HepG2 (cell line): Measurements from ENCODE around the gene PTK7. TPM values are rescaled to one million over a fixed set of nuclear protein-coding genes. Genes with fewer than 3 reads are reported as not detected.
"Not testable (repeated sequence)": the region's sequence is repeated elsewhere in the genome, so short reads cannot be mapped to it uniquely, and the experiment has no call there.

Experiments
- ATAC-seq: fragments of 200-7000 bp; cut with Tn5 transposase; 3 replicates; pipeline ENCODE4 v1.9.1; 2020; ENCODE audit warnings: mild to moderate bottlenecking, moderate library complexity
- BruUV-seq: library from RNA; stranded (reverse); fragments of 400-500 nt; replicated peaks from 2 replicates; lab custom pipeline; 2021; lab: Mats Ljungman, UMichigan
- CTCF ChIA-PET: fragments of 300-600 bp; formaldehyde crosslinking; extraction: SDS; loops from one replicate; lab custom pipeline; 2021; ENCODE audit warnings: low total read pairs, inconsistent platforms, low intra/inter-chr PET ratio; lab: Yijun Ruan, JAX
- POLR2A ChIA-PET: fragments of 350-600 bp; sonication (Branson Sonifier 250); formaldehyde crosslinking; loops from one replicate; lab custom pipeline; 2020; ENCODE audit warnings: antibody characterized with exemption, inconsistent platforms; lab: Yijun Ruan, JAX
- DNase-seq: peaks from one replicate; pipeline ENCODE4 v3.0.0-alpha.2; 2015; ENCODE audit warnings: low spot score
- FAIRE-seq: peaks from 3 replicates; lab custom pipeline; 2011; peaks lifted over from hg19 to GRCh38; lab: Jason Lieb, UNC
- H2AFZ ChIP-seq: one replicate; pipeline ENCODE4 v1.6.1; 2011; ENCODE audit warnings: low read length, inconsistent platforms
- H3K27ac ChIP-seq: fragments of 300-600 bp; 3 replicates; pipeline ENCODE4 v1.8.0; 2011; ENCODE audit warnings: mixed run types, mild to moderate bottlenecking, mixed read lengths, low read length, inconsistent platforms; ENCODE audit not compliant: insufficient read depth; ENCODE audit errors: extremely low read length
- H3K27me3 ChIP-seq, 2 experiments: fragments of 200-600 bp in 1 of 2; 2 replicates in 1 of 2; 3 replicates in 1 of 2; pipeline versions ENCODE4 v1.6.0 to v1.8.0; 2011; ENCODE audit warnings: low read length in 2 of 2, mild to moderate bottlenecking in 2 of 2, moderate library complexity in 2 of 2, inconsistent platforms in 1 of 2; ENCODE audit not compliant: insufficient read depth in 2 of 2, control insufficient read depth in 1 of 2
- H3K36me3 ChIP-seq, 2 experiments: fragments of 200-600 bp in 1 of 2; replicated peaks in 1 of 2; 2 replicates in 1 of 2; 3 replicates in 1 of 2; pipeline versions ENCODE4 v1.5.1 to v1.8.0; 2011; ENCODE audit warnings: low read length in 2 of 2, inconsistent platforms in 1 of 2; ENCODE audit not compliant: insufficient read depth in 2 of 2, control insufficient read depth in 1 of 2
- H3K4me1 ChIP-seq: 2 replicates; pipeline ENCODE4 v1.5.1; 2012; ENCODE audit warnings: low read length, inconsistent platforms; ENCODE audit not compliant: insufficient read depth
- H3K4me2 ChIP-seq: 2 replicates; pipeline ENCODE4 v1.6.0; 2011; ENCODE audit warnings: low read depth, low read length, inconsistent platforms
- H3K4me3 ChIP-seq, 3 experiments: fragments of 200-600 bp in 1 of 3; sonication (generic), shearing (Covaris generic) in 1 of 3; replicated peaks in 1 of 3; 2 replicates each; pipeline ENCODE4 v1.5.1; 2011 to 2016; ENCODE audit warnings: low read length in 3 of 3, inconsistent platforms in 2 of 3, low read depth in 2 of 3, mild to moderate bottlenecking in 2 of 3, control low read depth in 1 of 3, mixed read lengths in 1 of 3; ENCODE audit not compliant: insufficient read depth in 1 of 3
- H3K79me2 ChIP-seq: one replicate; pipeline ENCODE4 v1.6.1; 2011; ENCODE audit warnings: low read length, inconsistent platforms; ENCODE audit not compliant: insufficient read depth
- H3K9ac ChIP-seq: 2 replicates; pipeline ENCODE4 v1.6.0; 2011; ENCODE audit warnings: mild to moderate bottlenecking, low read depth, low read length, inconsistent platforms; ENCODE audit not compliant: insufficient read depth
- H3K9me3 ChIP-seq: 2 replicates; pipeline ENCODE4 v1.5.1; 2012; ENCODE audit warnings: mild to moderate bottlenecking, low read length
- H4K20me1 ChIP-seq: 2 replicates; pipeline ENCODE4 v1.6.0; 2011; ENCODE audit warnings: inconsistent platforms, mild to moderate bottlenecking, low read length, moderate library complexity; ENCODE audit not compliant: insufficient read depth
- AGO2 ChIP-seq: fragments of 200-400 bp; formaldehyde crosslinking; optimal IDR thresholded peaks from 2 replicates; pipeline ENCODE3; 2017; ENCODE audit warnings: mild to moderate bottlenecking, low read depth, low read length, moderate library complexity
- HNRNPK ChIP-seq: fragments of 200-400 bp; formaldehyde crosslinking; IDR thresholded peaks from 2 replicates; pipeline ENCODE4 v1.6.1; 2018; ENCODE audit warnings: low read length, low read depth, moderate library complexity, mild to moderate bottlenecking; ENCODE audit not compliant: poor library complexity, severe bottlenecking
- KLF16 ChIP-seq, 2 experiments: sonication (generic) in 1 of 2; formaldehyde crosslinking in 1 of 2; IDR thresholded peaks; 2 replicates each; pipeline versions ENCODE4 v1.6.1 to v1.8.0; 2016 to 2023; ENCODE audit warnings: missing genetic modification reagents in 2 of 2, missing compliant biosample characterization in 1 of 2
- MXI1 ChIP-seq: IDR thresholded peaks from 3 replicates; pipeline ENCODE4 v1.6.1; 2012; ENCODE audit warnings: low read depth, low read length, inconsistent platforms, borderline replicate concordance
- RBFOX2 ChIP-seq: fragments of 200-400 bp; formaldehyde crosslinking; IDR thresholded peaks from 2 replicates; pipeline ENCODE4 v1.6.1; 2017; ENCODE audit warnings: low read depth, mild to moderate bottlenecking, low read length
- ZMAT5 ChIP-seq: sonication (generic); formaldehyde crosslinking; IDR thresholded peaks from 2 replicates; pipeline ENCODE4 v1.5.0; 2020; ENCODE audit warnings: mild to moderate bottlenecking, low read depth, missing genetic modification reagents, borderline replicate concordance
- WGBS: methylation state at CpG from one replicate; pipeline ENCODE4 v1.1.6; 2017; ENCODE audit warnings: low lambda C conversion rate; 5-methylcytosine and 5-hydroxymethylcytosine counted together
- in situ Hi-C: cut with HindIII; loops from 2 replicates; pipeline ENCODE4 v1.10.0; 2017; ENCODE audit warnings: low pct_unique_long_range_greater_than_20kb; ENCODE audit not compliant: extremely low pct_ligation_motif_present
- intact Hi-C: fragments of 100-400 bp; cut with micrococcal nuclease; formaldehyde crosslinking; loops from one replicate; pipeline ENCODE4 v1.10.0; 2022; ENCODE audit not compliant: unreplicated experiment
- polyA plus RNA-seq, 8 experiments: library from polyadenylated mRNA; depleted of rRNA in 3 of 8; stranded (reverse) in 7 of 8; unstranded in 1 of 8; fragments of >200 nt; fragmentation: Illumina TruSeq in 4 of 8; extraction: Trizol in 4 of 8; gene quantifications; 2 replicates each; pipeline versions ENCODE4 v1.2.1 to v1.2.3, GENCODE V29; 2011 to 2016; ENCODE audit warnings: low read depth in 4 of 8, missing spikeins in 1 of 8, mixed read lengths in 1 of 8; ENCODE audit not compliant: insufficient read depth in 1 of 8
- total RNA-seq, 5 experiments: library from RNA; depleted of rRNA; stranded (reverse); fragments of >200 nt; fragmentation: Illumina TruSeq; extraction: Trizol; gene quantifications; 2 replicates each; pipeline ENCODE4 v1.2.3, GENCODE V29; 2016; ENCODE audit warnings: low read depth in 1 of 5

The PTK7 gene
- total and polyA plus RNA-seq, 2 of the 13 experiments (the other 11 are each of a cell fraction or from before 2014, with no cell fraction given) = 98.5 to 99.8 TPM

DNA sequence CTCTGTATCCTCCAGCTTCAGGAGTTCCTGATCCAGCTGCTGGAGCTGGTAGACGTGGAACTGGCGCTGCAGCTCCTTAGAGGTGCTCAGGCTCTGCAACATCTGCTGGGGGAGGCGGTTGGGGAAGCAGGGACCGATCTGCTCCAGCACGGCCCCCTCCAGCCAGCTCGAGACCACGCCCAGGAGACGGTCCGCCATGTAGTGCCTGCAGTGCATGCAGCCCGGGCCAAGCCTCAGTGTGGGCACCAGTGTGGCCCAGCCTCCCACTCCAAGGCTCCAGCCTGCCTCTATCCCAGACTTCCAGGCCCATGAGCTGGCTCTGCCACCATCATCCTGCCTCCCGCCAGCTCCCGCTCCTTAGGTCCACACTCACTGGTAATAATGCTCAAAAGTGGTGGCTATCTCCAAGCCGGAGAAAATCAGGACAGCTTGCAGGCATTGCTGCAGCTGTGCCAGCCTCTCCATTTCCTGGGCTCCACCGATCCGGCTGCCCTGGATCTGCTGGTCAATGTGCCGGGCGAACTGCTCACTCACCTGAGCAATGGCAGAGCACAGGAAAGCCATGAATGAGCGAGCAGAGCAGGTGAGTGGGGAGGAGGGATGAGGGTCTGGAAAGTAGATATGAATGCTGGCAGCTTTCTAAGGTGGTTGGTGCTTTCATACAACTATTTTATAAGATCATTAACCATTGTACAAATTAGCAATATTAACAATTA lies 35.4 kb upstream of the PTK7 start (continued):
- TF ChIP-seq ZMAT5 (CRISPR knock-in tag) = no peak

- H3K4me1 ChIP-seq, DNase-seq, H4K20me1 ChIP-seq, H3K9me3 ChIP-seq, BruUV-seq, H3K4me3 ChIP-seq, ATAC-seq, H3K9ac ChIP-seq, H3K79me2 ChIP-seq, H3K4me2 ChIP-seq, H2AFZ ChIP-seq, CTCF ChIA-PET, H3K27me3 ChIP-seq, H3K27ac ChIP-seq, FAIRE-seq, in situ Hi-C loops, intact Hi-C loops: not testable (repeated sequence)
- 97% methylated on average over 8 of the region's 8 CpGs for WGBS
- peak; percentile 15 for TF ChIP-seq HNRNPK
- H3K36me3 ChIP-seq = peaks cover 53 to 82% of the 10 kb centered on the region in 2 experiments
- POLR2A ChIA-PET = interaction anchor here (1.4 kb wide), 1 partner anchor 12 kb away, joined by 4 read pairs; the partner anchor contains the start of gene CUL7
Observed at GRCh38 chr6:43041475-43041874, 34.6 kb upstream of the PTK7 start.

DNA sequence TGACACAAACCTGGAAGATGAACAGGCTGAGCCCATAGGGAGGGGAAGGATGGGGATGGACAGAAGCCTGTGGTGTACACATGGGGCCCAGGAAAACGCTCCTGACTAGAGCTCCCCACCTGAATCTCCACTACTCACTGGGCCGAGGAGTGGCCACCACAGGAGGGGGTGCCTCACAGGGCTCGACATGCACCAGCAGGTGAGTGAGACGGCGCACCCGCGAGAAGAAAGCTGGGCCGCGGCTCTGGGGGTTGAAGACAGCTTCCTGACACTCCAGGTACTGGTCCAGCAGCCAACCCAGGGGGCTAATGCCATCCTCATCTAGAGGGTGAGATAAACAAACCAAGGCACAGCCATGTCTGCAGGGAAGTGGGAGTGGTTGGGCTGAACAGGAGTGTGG lies 32.8 kb upstream of the PTK7 start:
- Histone ChIP-seq H3K4me2 (no peak overlapping the region), H3K4me1 (no peaks in the 10 kb centered on the region), H4K20me1 (no peaks in the 10 kb centered on the region), H3K9me3 (no peaks in the 10 kb centered on the region), H3K36me3 (peaks cover 51 to 81% of the 10 kb centered on the region in 2 experiments), H3K4me3 (no peak overlapping the region), H3K9ac (no peak overlapping the region), H3K27ac (no peak overlapping the region), H3K79me2 (no peaks in the 10 kb centered on the region), H3K27me3 (no peaks in the 10 kb centered on the region), H2AFZ (no peak overlapping the region)
- no peak for ATAC-seq
- WGBS = 94% methylated on average over 9 of the region's 9 CpGs
- intact Hi-C loops (no loop called here), in situ Hi-C loops (no loop called here)
- no peak for DNase-seq
- ChIA-PET POLR2A (interaction anchor here (1.1 kb wide), 1 partner anchor 10 kb away, joined by 4 read pairs; the partner anchor contains the start of gene CUL7), CTCF (no interaction called here)
- TF ChIP-seq RBFOX2 (peak; percentile 31; the same call in 1 of the 2 replicates), MXI1 (no peak), AGO2 (peak; percentile 62), KLF16 (CRISPR knock-in tag; IDR thresholded peaks at IDR 0.05) (0 out of 4 replicates have a peak, but pooled peaks of 1 of the 2 experiments have one; percentile 52)
- BruUV-seq = no TSS peak
- FAIRE-seq = no peak
